Measurements from ENCODE around the gene ZNF567. TPM values are rescaled to one million over a fixed set of nuclear protein-coding genes. Genes with fewer than 3 reads are reported as not detected.

Gene ZNF567
- total RNA-seq, 1 experiment from 2014 or later, result 11.3 TPM

DNA sequence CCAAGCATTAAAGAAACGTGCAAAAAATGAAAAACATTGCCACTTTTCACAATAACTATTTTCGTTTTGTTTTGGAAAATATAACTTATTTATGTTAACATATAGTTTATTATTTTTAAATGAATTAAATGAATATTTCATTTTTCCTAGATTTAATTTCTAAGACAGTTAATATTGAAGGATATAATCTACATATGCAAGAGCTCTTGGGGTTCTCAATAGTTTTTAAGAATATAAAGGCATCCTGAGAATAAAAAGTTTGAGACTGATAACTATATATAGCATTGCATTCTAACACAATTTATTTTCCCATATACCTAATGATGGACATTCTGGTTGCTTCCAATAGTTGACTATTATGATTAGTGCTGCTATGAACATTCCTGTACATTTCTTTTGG, 40.7 kb upstream of the ZNF567 start:
- CTCF ChIA-PET, result no interaction called here
- in situ Hi-C loops (cut with HindIII; ENCODE audit: low pct_unique_long_range_greater_than_20kb, low sequenced_read_pairs) (no loop called here), intact Hi-C loops (cut with micrococcal nuclease; ENCODE audit: unreplicated experiment) (no loop called here)
- Histone ChIP-seq H3K4me1 (ENCODE audit: control insufficient read depth, insufficient read depth, low read length) (no peaks in the 10 kb centered on the region), H3K27ac (ENCODE audit: low read length) (no peak overlapping the region), H3K9me3 (ENCODE audit: control insufficient read depth, insufficient read depth, low read depth, low read length) (peaks cover 48% of the 10 kb centered on the region), H3K4me3 (ENCODE audit: low read depth in 2 of 2, low read length in 2 of 2) (no peak overlapping the region), H3K27me3 (ENCODE audit: control insufficient read depth, insufficient read depth, low read length) (no peaks in the 10 kb centered on the region), H3K36me3 (ENCODE audit: control insufficient read depth, insufficient read depth, low read length) (no peaks in the 10 kb centered on the region)
- TF ChIP-seq TCF7L2 (IDR thresholded peaks at IDR 0.05; ENCODE audit: low read depth, low read length) (no peak), POLR2AphosphoS5 (IDR thresholded peaks at IDR 0.05; ENCODE audit: low read depth, low read length) (no peak), SIN3A (IDR thresholded peaks at IDR 0.05; ENCODE audit: borderline replicate concordance, insufficient read depth, low read depth, low read length) (no peak)
- TF ChIP-seq, protein P1, sequence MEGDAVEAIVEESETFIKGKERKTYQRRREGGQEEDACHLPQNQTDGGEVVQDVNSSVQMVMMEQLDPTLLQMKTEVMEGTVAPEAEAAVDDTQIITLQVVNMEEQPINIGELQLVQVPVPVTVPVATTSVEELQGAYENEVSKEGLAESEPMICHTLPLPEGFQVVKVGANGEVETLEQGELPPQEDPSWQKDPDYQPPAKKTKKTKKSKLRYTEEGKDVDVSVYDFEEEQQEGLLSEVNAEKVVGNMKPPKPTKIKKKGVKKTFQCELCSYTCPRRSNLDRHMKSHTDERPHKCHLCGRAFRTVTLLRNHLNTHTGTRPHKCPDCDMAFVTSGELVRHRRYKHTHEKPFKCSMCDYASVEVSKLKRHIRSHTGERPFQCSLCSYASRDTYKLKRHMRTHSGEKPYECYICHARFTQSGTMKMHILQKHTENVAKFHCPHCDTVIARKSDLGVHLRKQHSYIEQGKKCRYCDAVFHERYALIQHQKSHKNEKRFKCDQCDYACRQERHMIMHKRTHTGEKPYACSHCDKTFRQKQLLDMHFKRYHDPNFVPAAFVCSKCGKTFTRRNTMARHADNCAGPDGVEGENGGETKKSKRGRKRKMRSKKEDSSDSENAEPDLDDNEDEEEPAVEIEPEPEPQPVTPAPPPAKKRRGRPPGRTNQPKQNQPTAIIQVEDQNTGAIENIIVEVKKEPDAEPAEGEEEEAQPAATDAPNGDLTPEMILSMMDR (IDR thresholded peaks at IDR 0.05), result no peak
- TF ChIP-seq, protein P2, sequence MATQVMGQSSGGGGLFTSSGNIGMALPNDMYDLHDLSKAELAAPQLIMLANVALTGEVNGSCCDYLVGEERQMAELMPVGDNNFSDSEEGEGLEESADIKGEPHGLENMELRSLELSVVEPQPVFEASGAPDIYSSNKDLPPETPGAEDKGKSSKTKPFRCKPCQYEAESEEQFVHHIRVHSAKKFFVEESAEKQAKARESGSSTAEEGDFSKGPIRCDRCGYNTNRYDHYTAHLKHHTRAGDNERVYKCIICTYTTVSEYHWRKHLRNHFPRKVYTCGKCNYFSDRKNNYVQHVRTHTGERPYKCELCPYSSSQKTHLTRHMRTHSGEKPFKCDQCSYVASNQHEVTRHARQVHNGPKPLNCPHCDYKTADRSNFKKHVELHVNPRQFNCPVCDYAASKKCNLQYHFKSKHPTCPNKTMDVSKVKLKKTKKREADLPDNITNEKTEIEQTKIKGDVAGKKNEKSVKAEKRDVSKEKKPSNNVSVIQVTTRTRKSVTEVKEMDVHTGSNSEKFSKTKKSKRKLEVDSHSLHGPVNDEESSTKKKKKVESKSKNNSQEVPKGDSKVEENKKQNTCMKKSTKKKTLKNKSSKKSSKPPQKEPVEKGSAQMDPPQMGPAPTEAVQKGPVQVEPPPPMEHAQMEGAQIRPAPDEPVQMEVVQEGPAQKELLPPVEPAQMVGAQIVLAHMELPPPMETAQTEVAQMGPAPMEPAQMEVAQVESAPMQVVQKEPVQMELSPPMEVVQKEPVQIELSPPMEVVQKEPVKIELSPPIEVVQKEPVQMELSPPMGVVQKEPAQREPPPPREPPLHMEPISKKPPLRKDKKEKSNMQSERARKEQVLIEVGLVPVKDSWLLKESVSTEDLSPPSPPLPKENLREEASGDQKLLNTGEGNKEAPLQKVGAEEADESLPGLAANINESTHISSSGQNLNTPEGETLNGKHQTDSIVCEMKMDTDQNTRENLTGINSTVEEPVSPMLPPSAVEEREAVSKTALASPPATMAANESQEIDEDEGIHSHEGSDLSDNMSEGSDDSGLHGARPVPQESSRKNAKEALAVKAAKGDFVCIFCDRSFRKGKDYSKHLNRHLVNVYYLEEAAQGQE (IDR thresholded peaks at IDR 0.05; ENCODE audit: insufficient read depth in 1 of 2, low read depth in 2 of 2, low read length in 1 of 2), result no peak
- BruUV-seq (replicated peaks), result no TSS peak
- ATAC-seq (no peak), DNase-seq (ENCODE audit: low read depth, low spot score) (no peak)
- POLR2A ChIA-PET, result no interaction called here

DNA sequence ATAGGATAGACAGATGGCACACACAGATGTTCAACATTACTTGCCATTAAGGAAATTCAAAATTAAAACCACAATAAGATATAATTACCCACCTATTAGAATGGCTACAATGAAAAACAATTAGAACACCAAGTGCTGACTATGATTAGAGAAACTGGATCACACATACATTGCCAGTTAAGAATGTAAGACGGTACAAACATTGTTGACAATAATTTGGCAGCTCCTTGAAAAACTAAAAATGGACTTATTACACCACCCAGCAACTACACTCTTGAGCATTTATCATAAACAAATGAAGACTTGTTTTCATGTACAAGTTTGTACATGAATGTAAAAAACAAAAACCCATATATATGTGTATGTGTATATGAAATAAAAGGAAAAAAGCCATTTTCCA, 34.5 kb upstream of the ZNF567 start:
- no peak for TF ChIP-seq SIN3A (IDR thresholded peaks at IDR 0.05; ENCODE audit: borderline replicate concordance, insufficient read depth, low read depth, low read length)
- TF ChIP-seq, protein P2 (IDR thresholded peaks at IDR 0.05; ENCODE audit: insufficient read depth in 1 of 2, low read depth in 2 of 2, low read length in 1 of 2), result no peak
- no peak for TF ChIP-seq TCF7L2 (IDR thresholded peaks at IDR 0.05; ENCODE audit: low read depth, low read length)
- TF ChIP-seq POLR2AphosphoS5 (IDR thresholded peaks at IDR 0.05; ENCODE audit: low read depth, low read length), result no peak
- TF ChIP-seq, protein P1 (IDR thresholded peaks at IDR 0.05), result no peak
- no peak overlapping the region for H3K4me3 ChIP-seq (ENCODE audit: low read depth in 2 of 2, low read length in 2 of 2)
- in situ Hi-C loops (cut with HindIII; ENCODE audit: low pct_unique_long_range_greater_than_20kb, low sequenced_read_pairs), result no loop called here
- CTCF ChIA-PET, result no interaction called here
- intact Hi-C loops (cut with micrococcal nuclease; ENCODE audit: unreplicated experiment), result no loop called here
- no peaks in the 10 kb centered on the region for H3K27me3 ChIP-seq (ENCODE audit: control insufficient read depth, insufficient read depth, low read length)
- H3K9me3 ChIP-seq (ENCODE audit: control insufficient read depth, insufficient read depth, low read depth, low read length), result peaks cover 47% of the 10 kb centered on the region; the same call in 1 of the 2 replicates
- H3K4me1 ChIP-seq (ENCODE audit: control insufficient read depth, insufficient read depth, low read length), result no peaks in the 10 kb centered on the region
- POLR2A ChIA-PET, result no interaction called here
- DNase-seq (ENCODE audit: low read depth, low spot score) (no peak), ATAC-seq (no peak)
- no peak overlapping the region for H3K27ac ChIP-seq (ENCODE audit: low read length)
- BruUV-seq (replicated peaks), result no TSS peak
- 0 out of 2 replicates have a peak, but pooled peaks cover 3% of the 10 kb centered on the region for H3K36me3 ChIP-seq (ENCODE audit: control insufficient read depth, insufficient read depth, low read length)
